HG02884 (cell line): ENCODE results near the gene ERGIC2.
A peak's percentile ranks its signal among the peaks of the same experiment; 100 is the strongest.

Source experiments
- ATAC-seq: cut with Tn5 transposase; IDR thresholded peaks from one replicate; pipeline ENCODE4 v1.9.1; 2021; ENCODE audit warnings: mild to moderate bottlenecking, moderate library complexity; ENCODE audit not compliant: unreplicated experiment

ERGIC2 gene

GRCh38 chr12:29376118-29376517 lies 4.9 kb downstream of the ERGIC2 start:
- no peak for ATAC-seq

DNA sequence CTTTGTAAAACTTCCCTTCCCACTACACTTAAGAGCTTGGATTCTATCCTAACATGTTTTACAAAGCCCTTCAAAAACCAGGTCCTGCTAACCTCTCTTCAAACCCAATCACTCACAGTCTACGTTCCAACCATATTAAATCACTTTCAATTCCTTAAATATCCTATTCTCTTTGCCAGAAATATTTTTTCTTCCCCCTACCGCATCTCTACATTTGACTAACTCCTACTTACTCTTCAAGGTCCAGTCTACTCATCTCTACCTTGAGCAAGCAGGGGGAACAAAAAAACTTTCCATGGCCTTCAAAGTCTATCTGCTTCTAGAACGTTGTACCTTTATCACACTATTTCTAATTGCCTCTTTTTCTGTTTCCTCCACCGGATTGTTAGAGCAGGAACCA lies 6.1 kb downstream of the ERGIC2 start:
- ATAC-seq: peak; percentile 57

- no peak for ATAC-seq
Measured at GRCh38 chr12:29374012-29374411, 7.0 kb downstream of the ERGIC2 start.

- ATAC-seq: no peak
Measured at GRCh38 chr12:29365091-29365490, 15.9 kb downstream of the ERGIC2 start.

DNA sequence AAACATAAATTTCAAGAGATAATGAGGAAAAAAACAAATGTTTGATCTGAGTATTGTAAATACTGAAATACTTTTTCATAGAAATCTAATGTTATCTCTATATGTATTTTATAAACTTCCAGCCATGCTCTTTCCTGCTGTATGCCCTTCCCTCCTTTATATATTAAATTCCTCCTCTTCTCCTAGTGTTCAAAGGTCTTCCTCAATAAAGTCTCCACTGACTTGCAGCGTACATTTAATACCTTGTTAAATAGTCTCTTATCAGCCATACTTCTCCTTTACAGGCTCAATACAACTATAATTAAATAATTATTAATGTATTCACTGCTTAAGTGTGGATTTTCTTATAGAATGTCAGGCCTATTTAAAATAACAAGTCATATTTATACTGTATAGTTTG lies 26.0 kb downstream of the ERGIC2 start:
- ATAC-seq: no peak

DNA sequence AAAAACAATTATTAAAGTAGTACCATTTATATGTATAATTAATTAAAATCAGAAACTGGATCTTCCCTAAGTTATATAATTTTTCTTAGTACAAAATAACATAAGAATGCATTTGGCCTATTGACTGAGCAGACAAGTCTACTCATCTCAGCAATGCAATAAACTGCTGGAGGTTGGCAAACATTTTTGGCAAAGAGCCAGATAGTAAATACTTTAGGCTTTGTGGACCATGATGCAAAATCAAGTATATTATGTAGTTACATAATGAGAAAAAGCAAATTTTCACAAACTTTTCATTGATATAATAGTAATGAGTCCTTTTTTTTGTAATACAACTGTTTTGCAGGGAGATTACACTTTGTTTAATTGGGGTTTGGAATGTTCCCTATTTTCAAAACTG lies 30.9 kb downstream of the ERGIC2 start:
- ATAC-seq: no peak

- no peak for ATAC-seq
Measured at GRCh38 chr12:29346769-29347421, 34.1 kb downstream of the ERGIC2 start.

- no peak for ATAC-seq
Measured at GRCh38 chr12:29343022-29343799, 37.8 kb downstream of the ERGIC2 start.

DNA sequence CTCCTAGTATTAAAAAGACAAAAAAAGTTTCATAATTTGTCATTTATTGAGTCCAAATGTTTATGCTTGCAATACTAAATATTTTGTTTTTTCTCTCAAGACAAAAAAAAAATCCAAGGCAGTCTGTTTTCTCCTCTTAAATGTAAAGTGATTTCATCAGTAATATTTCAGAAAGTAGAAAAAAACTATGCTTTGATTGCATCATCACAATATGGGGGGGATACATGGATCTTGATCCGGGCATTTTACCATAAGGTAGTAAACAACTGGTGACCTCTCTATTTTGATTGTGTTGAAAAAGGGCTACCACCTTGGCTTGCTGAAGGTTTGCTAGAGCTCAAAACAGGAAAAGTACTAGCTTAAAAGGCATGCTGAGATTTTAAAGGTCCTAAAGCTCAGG lies 43.6 kb downstream of the ERGIC2 start:
- ATAC-seq: no peak

DNA sequence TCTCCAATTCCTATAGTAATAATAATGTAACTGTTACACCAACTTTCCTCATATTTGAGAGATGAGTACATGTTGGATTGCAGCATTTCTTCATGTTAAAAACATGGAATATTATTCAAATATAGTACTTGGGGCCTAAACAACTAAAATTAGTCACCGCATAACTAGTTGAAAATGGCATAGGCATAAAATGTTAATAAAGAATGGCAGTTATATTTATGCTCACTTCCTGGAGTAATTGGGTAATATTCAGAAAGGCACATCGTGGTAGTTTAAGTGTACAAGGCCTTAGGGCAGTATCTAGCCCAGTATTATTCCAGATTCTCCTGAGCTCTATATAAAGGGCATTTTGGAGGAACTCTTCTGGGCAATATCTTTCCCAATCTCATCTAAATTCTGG lies 46.0 kb downstream of the ERGIC2 start:
- no peak for ATAC-seq

- ATAC-seq: no peak
Measured at GRCh38 chr12:29333178-29333577, 47.8 kb downstream of the ERGIC2 start.

GRCh38 chr12:29329411-29329810 lies 51.6 kb downstream of the ERGIC2 start:
- no peak for ATAC-seq

GRCh38 chr12:29322157-29322556 lies 58.8 kb downstream of the ERGIC2 start:
- no peak for ATAC-seq

DNA sequence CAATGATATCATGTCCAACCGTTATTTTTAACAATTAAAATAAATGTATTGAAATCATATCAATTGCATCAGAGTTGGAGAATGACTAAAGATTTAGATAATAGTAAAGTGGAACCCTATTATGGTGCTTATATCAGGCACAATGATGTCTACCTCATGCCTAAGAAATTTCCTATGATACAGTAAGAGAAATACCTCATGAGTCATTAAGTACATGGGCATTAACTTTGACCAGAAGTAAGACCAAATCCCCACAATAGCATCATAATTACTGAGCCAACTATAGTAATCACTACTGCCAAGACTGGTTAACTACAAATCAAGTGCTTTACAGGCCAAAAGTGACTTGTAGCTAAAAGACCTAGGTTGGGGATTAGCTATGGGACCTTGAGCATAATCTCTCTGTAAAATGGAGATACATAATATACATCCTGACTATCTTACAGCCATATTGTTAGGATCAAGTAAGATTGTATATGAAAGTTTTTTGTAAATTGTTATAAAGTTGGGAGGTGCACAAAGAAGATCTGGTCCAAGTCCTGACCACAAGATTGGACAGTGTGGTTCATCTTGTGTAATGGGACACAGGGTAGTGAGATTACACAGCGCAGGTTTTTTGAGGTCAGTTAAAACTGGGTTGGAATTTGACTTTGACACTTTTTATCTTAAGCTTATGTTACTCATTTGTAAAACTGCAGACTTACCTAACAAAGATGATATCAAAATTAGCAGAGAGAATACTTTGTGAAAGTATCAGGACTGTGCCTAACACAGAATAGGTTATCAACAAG lies 60.5 kb downstream of the ERGIC2 start:
- ATAC-seq: no peak

- peak; percentile 99 for ATAC-seq
Measured at GRCh38 chr12:29317556-29318363, 63.2 kb downstream of the ERGIC2 start.

DNA sequence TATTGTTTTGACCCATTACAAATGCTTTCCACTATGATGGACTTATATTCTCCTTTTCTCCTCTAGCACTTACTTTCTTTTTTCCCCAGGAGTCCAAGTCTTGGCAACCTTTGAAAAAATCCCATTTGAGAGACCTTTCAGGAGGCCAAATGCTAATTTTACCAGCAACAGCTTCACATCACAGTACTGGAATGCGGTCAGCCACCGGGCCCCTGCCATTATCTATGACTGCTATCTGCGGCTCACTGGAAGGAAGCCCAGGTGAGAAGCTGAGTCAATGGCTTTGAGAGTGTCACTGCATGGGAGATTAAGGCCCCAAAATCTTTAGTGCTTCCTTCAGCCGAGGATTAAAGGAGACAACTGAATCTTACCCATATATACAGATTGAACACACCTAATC lies 64.2 kb downstream of the ERGIC2 start:
- ATAC-seq: no peak

DNA sequence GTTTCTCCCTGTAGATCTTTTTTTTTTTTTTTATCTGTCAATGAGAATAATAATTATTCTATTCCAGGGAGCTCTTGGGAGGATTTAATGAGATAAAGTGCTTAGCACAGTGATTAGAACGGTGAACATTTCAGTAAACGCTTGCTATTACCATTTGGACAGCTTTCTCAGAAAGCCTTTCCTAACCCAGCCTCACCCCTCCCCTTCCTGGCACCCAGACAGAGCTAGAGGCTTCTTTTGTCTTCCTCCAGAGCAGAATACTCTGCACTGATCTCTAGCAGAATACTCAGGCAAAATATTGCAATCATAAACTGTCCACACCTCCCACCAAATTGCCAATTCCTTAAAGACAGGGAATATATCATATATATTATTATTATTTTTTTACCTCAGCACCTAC lies 66.6 kb downstream of the ERGIC2 start:
- no peak for ATAC-seq

- no peak for ATAC-seq
Measured at GRCh38 chr12:29310899-29311298, 70.1 kb downstream of the ERGIC2 start.

DNA sequence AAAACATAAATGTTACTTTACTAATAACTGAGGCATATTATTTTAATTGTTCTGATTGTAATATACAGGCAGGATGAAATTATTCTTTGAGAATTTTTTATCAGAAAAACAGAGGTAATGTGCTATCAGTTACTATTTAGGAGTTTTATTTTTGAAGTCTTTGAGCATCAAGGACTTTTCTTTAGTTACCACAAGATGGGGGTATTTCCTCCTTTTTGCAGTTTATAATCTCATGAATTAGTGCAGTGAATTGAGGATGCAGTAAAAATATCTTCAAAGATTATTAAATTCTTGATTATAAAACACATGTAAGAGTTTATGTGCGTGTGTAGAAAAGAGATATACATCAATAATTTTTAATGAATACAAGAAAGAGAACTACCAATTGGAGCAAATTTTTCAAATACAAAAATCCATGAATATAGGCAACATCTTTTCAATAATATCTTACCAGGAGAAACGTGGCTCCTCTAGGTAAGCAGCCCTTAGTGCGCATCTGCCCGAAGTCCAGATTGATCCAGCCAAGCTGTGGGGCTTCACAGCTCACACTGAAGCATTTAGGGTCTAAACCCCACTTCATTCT lies 71.6 kb downstream of the ERGIC2 start:
- no peak for ATAC-seq

DNA sequence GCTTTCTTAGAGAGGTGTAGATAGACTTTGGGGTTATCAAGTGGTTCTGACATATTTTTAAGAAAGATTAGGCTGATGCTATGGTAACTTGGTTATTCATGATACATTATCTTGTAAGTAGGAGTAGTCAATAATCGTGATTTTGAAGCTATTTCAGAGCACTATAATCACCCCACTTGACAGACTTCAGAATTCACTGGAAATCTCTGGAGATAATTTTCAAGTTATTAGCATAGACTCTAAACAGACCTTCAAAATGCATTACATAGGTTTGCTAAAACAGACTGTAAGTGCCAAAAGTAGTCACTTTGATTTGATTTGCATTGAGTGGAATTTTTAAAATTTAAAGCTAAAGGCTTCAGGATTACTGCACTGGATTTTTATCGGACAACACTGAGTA lies 74.3 kb downstream of the ERGIC2 start:
- ATAC-seq: no peak

DNA sequence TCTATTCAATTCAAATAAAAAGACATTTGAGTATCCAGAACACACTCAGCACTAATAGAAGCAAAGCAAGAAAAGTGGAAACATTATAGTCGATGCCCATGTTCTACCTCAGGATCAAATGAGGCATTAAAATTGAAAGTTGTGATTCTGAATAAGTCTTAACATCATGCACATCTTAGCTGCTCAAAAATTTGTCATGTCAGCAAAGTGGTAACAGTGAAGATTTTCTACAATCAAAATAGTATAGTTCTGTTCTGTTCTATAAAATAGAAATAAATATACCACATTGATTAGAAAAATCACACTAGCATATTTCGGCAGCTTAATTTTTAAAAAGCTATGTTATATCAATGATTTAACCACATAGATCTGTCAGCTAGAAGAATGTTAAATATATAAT lies 74.7 kb downstream of the ERGIC2 start:
- ATAC-seq: no peak
